GM12891 (cell line): ENCODE measurements around the gene EGF.

Experiments
- DNase-seq: peaks from one replicate; pipeline ENCODE4 v3.0.0; 2011; ENCODE audit warnings: low spot score; ENCODE audit not compliant: insufficient read length
- FAIRE-seq: peaks from 2 replicates; lab custom pipeline; 2011; peaks lifted over from hg19 to GRCh38; lab: Jason Lieb, UNC
- PAX5 ChIP-seq: IDR thresholded peaks from 2 replicates; pipeline ENCODE4 v1.6.1; 2011; ENCODE audit warnings: low read length, moderate library complexity, mild to moderate bottlenecking; ENCODE audit not compliant: insufficient read depth, severe bottlenecking
- POLR2A ChIP-seq: IDR thresholded peaks from 2 replicates; pipeline ENCODE4 v1.6.1; 2011; ENCODE audit warnings: low read depth, low read length, control low read depth
- POLR2AphosphoS5 ChIP-seq: IDR thresholded peaks from 2 replicates; pipeline ENCODE4 v1.6.1; 2011; ENCODE audit warnings: low read depth, low read length, control low read depth
- POU2F2 ChIP-seq: IDR thresholded peaks from 2 replicates; pipeline ENCODE4 v1.6.1; 2011; ENCODE audit warnings: low read depth, mild to moderate bottlenecking, control low read depth, low read length, moderate library complexity
- SPI1 ChIP-seq: IDR thresholded peaks from 2 replicates; pipeline ENCODE4 v1.6.1; 2011; ENCODE audit warnings: low read depth, low read length, control low read depth
- TAF1 ChIP-seq: IDR thresholded peaks from 2 replicates; pipeline ENCODE4 v1.6.1; 2011; ENCODE audit warnings: low read depth, low read length, control low read depth

EGF gene

GRCh38 chr4:109993116-109993515, 80.4 kb downstream of the EGF start:
- DNase-seq = no peak
- TF ChIP-seq PAX5 (no peak), POLR2AphosphoS5 (no peak), POLR2A (no peak), SPI1 (no peak), POU2F2 (no peak), TAF1 (no peak)

GRCh38 chr4:109994415-109994827, 81.7 kb downstream of the EGF start:
- peak; percentile 90 for FAIRE-seq
- TF ChIP-seq POU2F2 (no peak), SPI1 (no peak), TAF1 (no peak), POLR2AphosphoS5 (no peak), POLR2A (no peak), PAX5 (no peak)
- DNase-seq = peak; percentile 25

More at GRCh38 chr4:109993116-109993515, 80.4 kb downstream of the EGF start:
- peak; percentile 41 for FAIRE-seq

- no peak for FAIRE-seq
- peak; percentile 63 for TF ChIP-seq SPI1
- TF ChIP-seq POLR2A = no peak
- DNase-seq = no peak
These were observed 83.8 kb downstream of the EGF start for GRCh38 chr4:109996526-109996925.

- TF ChIP-seq POLR2AphosphoS5 = no peak
- TF ChIP-seq PAX5 = no peak
- no peak for TF ChIP-seq TAF1
- no peak for TF ChIP-seq POU2F2
- FAIRE-seq (peak; percentile 88), DNase-seq (peak; percentile 28)
These were observed 86.3 kb downstream of the EGF start for GRCh38 chr4:109998867-109999584.

GRCh38 chr4:109999585-109999912, 86.9 kb downstream of the EGF start:
- TF ChIP-seq PAX5 (no peak), TAF1 (no peak), POLR2A (no peak), POLR2AphosphoS5 (no peak), SPI1 (no peak), POU2F2 (no peak)
- FAIRE-seq (no peak), DNase-seq (no peak)

- DNase-seq (no peak), FAIRE-seq (no peak)
- TF ChIP-seq PAX5 (no peak), POU2F2 (no peak), POLR2A (no peak), TAF1 (no peak), SPI1 (no peak), POLR2AphosphoS5 (no peak)
These were observed 89.6 kb downstream of the EGF start for GRCh38 chr4:110002326-110002725.

- FAIRE-seq (no peak), DNase-seq (no peak)
- no peak for TF ChIP-seq POU2F2
- TF ChIP-seq SPI1 = no peak
- TF ChIP-seq POLR2A = no peak
- TF ChIP-seq PAX5 = no peak
- no peak for TF ChIP-seq TAF1
- no peak for TF ChIP-seq POLR2AphosphoS5
These were observed 90.9 kb downstream of the EGF start for GRCh38 chr4:110003401-110004187.

- DNase-seq (no peak), FAIRE-seq (no peak)
- TF ChIP-seq POLR2A = no peak
These were observed 91.9 kb downstream of the EGF start for GRCh38 chr4:110004556-110004955.

GRCh38 chr4:110005461-110006056, 92.9 kb downstream of the EGF start:
- DNase-seq (no peak), FAIRE-seq (peak; percentile 80)

GRCh38 chr4:110007217-110007616, 94.5 kb downstream of the EGF start:
- no peak for DNase-seq
- peak; percentile 20 for FAIRE-seq
- TF ChIP-seq POU2F2 = no peak

More at GRCh38 chr4:110005461-110006056, 92.9 kb downstream of the EGF start:
- TF ChIP-seq PAX5 (no peak), POLR2A (no peak), SPI1 (no peak), POLR2AphosphoS5 (no peak), POU2F2 (no peak)
